Activated CD8-positive, alpha-beta memory T cell treated with anti-CD3 and anti-CD28 coated beads for 24 hours (primary cell): ENCODE measurements around the gene ZNF791.
"Not testable (repeated sequence)": the region's sequence is repeated elsewhere in the genome, so short reads cannot be mapped to it uniquely, and the experiment has no call there.

Experiments used
- DNase-seq: peaks from one replicate; pipeline ENCODE4 v3.0.0-alpha.2; 2020

The ZNF791 gene

DNA sequence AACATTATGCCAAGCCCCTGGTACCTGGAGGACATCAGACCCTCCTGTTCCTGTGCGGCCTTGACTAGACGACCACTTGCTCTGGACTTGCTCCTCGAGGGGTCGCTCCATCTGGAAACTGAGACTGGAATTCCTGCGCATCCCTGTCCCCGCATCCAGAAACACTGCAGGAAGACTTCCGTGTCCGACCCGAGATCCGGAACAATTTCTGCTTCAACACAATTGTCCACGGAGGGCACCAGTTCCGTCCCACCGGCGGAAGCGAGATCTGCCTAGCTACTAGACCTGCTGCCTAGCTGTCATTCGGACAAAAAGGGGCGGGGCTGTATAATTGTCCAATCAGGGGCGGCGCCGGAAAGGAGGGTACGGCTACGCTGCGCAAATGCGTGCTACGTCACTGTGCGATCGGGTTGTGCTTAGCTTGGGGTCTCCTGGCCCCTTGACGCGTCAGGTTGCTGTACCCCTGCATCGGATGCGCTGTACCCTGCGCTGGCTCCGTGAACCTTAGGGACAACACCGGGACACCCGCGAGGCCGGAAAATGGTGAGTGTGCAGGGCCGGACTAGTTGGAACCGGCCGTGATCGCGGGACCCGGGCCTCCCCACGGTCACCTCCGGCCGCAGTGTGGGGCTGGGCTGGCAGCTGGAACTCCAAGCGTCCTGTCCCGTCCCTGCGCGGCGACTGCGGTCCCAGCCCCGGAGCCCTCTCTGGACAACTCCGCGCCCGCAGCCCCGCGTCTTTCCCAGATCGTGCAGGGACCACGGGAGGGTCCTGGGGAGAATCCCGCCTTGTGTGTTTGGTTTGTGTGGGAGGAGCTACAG is at the start of gene ZNF791, which contains the start of gene ZNF490:
Gene ZNF791, plus strand, starts transcription at position 381 of the 821 bp plus-strand sequence. Its CDS starts 160 bp downstream, at position 541.
Gene ZNF490, minus strand, starts transcription at position 274 of the 821 bp plus-strand sequence. Its CDS starts 133 bp downstream, at position 141.
- peak; percentile 96 for DNase-seq

DNA sequence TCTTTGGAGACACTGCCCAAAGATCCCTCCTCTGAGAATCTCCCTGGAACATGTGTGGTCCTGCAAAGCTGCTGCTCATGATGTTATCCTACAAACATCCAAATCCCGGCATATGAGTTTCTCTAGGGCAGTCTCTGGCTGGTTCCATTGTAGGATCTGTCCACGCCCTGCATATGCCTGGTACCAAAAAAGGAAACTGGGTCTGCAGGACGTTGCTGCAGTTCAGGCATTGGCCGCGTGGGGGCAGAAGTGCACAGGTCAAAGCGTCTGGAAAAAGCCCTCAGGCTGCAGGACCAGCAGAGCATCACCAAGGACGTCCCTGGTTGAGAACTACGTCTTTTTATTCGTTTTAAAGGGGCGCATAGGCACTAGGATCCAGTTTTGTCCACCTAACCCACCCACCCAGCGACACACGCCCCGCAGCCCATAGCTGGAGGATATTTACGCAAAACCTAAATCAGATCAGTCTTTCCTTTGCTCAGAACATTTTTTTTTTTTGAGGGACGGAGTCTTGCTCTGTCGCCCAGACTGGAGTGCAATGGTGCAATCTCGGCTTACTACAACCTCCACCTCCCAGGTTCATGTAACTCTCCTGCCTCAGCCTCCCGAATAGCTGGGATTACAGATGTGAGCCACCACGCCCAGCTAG is 46.6 kb upstream of the ZNF791 start:
- peak; percentile 99 for DNase-seq

DNA sequence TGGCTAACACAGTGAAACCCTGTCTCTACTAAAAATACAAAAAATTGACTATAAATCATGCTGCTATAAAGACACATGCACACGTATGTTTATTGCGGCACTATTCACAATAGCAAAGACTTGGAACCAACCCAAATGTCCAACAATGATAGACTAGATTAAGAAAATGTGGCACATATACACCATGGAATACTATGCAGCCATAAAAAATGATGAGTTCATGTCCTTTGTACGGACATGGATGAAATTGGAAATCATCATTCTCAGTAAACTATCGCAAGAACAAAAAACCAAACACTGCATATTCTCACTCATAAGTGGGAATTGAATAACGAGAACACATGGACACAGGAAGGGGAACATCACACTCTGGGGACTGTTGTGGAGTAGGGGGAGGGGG is 44.3 kb upstream of the ZNF791 start:
- DNase-seq = not testable (repeated sequence)

DNA sequence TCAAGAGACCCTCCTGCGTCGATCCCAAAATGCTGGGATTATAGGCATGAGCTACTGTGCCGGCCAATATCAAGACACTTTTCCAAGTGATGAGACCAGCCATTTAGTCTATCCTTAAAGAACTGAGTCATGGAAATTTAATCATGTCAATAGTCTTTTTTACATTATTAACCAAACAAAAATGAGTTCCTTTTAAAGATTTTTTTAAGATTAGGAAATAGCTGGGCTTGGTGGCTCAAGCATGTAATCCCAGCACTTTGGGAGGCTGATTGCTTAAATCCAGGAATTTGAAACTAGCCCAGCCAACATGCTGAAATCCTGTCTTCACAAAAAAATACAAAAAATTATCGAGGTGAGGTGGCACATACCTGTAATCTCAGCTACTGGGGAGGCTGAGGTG is 42.8 kb upstream of the ZNF791 start:
- DNase-seq = no peak

DNA sequence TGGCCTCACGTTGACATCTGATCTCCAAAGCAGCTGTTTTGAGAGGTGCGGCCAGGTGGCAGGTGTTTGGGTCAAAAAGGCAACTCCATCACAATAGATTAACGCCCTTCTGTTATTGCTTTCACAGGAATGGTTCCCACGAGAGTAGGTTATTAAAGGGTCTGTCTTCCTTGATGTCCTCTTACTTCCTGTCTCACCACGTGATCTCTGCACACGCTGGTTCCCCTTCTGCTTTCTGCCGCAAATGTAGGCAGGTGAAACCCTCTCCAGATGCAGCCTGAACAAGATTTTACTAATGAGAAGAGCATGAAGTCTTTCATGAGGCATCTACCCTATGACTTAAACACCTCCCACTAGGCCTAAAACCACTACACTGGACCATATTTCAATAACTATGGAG is 36.7 kb upstream of the ZNF791 start:
- no peak for DNase-seq

DNA sequence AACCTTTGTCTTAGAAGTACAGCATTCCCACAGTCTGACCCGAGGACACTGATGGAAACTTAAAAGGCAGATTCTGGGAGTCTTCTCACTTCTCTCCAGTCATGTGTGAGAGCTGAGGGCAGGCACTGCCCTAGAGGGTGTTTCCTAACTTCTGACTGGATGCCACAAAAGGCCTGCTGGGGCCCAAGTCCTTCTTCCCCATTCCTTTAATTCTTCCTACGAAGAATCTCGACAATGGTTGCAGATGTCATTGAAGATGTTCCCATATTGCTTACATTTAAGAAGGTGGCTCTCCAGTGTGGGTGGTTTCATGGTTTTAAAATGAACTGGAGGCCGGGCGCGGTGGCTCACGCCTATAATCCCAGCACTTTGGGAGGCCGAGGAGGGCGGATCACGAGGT is 32.1 kb upstream of the ZNF791 start:
- no peak for DNase-seq

DNA sequence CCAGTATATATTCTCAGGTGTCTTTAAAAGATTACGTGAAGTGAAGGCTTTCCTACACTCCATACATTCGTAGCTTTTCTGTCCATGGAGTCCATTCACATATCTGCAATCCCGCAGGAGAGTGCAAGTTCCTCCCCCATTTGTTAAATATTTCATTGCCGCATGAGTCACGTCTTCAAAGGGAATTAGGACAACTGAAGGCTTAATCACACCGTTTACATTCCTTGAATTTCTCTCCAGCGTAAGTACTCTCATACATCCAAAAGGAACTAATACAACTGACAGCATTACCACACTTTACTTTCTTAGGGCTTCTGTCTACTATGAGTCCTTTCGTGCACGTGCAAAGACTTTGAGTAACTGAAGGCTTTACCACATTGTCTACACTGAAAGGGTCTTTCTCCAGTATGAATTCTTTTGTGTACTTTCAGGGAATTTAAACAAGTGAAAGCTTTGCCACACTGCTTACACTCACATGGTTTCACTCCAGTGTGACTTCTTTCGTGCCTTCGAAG is 30.5 kb upstream of the ZNF791 start:
- DNase-seq = no peak

DNA sequence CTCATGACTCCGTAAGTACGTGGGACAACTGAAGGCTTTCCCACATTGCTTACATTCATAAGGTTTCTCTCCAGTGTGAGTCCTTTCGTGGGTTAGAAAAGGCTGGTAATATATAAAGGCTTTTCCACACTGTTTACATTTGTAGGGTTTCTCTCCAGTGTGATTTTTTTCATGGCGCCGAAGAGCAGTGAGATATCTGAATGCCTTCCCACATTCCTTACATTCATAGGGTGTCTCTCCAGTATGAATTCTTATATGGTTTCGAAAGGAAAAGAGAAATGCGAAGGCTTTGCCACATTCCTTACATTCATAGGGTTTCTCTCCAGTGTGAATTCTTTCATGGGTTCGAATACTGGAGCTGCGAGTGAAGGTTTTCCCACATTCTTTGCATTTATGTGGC is 29.6 kb upstream of the ZNF791 start:
- no peak for DNase-seq

DNA sequence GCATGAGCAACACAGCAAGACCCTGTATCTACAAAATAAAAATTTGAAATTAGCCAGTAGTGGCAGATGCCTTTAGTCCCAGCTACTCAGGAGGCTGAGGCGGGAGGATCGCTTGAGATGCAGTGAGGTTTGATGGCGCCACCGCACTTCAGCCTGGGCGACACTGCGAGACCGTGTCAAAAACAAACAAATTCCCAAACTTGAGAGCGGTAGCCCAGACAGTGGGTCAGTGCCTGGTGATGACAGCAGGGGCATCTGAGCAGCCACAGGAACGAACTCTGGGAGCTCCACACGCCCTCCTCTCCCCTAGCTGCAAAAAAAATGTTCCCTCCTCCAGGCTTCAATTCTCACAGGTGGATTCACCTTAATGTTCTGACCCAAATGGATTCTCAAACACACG is 14.2 kb upstream of the ZNF791 start:
- no peak for DNase-seq

DNA sequence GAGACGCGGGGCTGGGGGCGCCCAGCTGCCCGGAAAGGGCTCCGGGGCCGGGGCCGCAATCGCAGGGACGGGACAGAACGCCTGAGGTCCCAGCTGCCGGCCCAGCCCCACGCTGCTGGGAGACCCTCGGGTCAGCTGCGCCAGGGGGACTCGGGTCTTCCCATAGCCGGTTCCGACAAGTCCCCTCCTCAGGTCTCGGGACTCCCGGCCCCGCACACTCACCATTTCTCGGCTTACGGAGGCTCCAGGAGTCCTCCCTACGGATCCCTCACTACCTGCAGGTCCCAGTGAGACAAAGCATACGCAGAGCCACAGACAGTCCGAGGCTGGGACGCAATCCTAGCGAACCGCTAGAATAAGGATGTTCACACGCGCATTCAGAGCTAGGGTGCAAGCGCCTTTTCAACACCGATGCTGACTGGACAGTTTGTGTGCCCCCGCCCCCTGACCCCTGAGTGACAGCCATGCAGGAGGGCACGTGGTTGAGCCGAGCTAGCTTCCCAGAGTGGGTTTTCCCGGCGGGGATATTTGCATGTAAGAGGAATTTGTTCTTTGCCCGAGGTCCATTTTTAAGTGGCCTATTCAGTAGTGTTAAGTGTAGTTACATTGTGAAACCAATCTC is 13.7 kb upstream of the ZNF791 start:
- no peak for DNase-seq

DNA sequence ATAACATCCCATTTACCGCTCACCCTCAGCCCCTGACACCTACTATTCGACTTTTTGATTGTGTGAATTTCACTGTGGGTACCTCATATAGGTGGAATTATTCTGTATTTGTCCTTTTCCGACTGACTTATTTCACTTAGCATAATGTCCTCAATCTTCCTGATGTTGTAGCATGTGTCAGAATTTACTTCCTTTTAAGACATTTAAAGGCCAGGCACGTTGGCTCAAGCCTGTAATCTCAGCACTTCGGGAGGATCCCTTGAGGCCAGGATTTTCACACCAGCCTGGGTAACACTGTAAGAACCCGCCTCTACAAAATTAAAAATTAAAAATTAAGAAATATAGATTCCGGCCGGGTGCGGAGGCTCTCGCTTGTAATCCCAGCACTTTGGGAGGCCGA is 13.1 kb upstream of the ZNF791 start:
- DNase-seq = no peak

DNA sequence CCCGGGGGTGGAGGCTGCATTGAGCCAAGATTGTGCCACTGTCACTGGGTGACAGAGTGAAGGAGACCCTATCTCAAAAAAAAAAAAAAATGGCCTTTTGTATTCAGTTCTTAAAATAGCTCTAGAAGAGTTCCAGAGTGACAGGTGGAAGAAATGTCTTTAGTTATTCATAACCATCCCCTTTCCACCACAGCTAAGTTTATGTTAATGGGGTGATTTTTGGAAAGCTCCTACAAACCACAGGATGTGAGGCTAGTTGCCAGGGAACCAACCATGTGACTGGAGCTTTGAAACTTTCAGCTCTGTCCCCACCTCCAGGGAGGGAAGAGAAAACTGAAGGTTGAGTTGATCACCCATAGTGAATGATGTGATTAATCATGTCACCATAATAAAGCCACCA is 7.0 kb upstream of the ZNF791 start:
- no peak for DNase-seq

DNA sequence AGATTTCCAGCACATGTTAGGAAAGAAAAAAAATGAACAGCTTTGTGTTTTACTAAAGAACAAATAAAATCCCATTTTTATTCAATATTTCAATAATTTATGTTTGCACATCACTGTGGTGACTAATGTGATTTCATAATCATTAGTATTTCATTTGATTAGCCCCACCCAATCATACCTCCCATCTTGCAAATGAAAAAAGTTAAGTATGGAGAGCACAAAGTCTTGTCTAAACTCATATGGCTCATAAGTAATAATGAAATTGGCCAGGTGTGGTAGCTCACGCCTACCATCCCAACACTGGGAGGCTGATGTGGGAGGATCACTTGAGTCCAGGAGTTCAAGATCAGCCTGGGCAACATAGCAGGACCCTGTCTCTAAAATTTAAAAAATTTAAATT is 3.9 kb upstream of the ZNF791 start:
- DNase-seq = no peak

DNA sequence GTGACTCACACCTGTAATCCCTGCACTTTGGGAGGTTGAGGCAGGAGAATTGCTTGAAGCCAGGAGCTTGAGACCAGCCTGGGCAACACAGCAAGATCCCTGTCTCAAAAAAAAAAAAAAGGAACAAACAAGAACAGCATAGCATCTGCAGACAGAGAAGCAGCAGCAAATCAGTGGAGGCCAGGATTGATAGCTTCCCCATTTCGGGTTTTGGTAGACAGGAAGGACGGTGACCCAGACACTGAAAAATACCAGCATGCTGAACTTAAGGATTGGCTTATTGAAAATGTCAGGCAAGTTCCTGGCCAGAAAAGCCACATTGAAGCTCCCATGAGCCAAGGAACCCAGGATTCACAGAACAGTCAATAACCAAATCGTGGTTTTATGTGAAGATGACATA is 3.1 kb upstream of the ZNF791 start:
- DNase-seq = no peak

DNA sequence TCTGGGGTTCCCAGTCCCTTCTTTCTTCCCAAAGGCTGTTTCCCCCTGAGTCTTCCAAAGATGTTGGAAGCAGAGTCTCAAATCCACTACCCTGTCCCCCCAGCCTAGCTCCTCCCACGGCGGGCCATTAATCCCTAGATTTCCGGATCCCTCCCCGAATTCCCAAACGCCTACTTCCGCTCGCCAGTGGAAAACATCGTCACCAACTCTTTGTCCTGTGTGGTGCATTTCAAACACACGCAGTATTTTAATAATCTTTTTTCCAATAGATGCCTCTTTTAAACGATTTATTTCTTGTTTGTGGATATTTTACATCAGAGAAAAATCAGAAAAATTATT is 610 bp downstream of the ZNF791 start:
- no peak for DNase-seq

DNA sequence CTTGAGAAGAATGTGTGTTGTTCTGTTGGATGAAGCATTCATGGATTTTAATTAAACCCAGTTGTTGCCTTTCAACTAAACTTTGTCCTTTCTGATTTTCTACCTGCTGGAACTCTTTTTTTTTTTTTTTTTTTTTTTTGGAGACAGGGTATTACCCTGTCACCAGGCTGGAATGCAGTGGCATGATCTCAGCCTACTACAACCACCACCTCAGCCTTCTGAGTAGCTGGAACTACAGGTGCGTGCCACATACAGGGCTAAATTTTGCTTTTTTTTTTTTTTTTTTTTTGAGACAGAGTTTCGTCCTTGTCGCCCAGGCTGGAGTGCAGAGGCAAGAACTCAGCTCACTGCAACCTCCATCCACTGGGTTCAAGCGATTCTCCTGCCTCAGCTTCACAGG is 6.9 kb downstream of the ZNF791 start:
- no peak for DNase-seq

DNA sequence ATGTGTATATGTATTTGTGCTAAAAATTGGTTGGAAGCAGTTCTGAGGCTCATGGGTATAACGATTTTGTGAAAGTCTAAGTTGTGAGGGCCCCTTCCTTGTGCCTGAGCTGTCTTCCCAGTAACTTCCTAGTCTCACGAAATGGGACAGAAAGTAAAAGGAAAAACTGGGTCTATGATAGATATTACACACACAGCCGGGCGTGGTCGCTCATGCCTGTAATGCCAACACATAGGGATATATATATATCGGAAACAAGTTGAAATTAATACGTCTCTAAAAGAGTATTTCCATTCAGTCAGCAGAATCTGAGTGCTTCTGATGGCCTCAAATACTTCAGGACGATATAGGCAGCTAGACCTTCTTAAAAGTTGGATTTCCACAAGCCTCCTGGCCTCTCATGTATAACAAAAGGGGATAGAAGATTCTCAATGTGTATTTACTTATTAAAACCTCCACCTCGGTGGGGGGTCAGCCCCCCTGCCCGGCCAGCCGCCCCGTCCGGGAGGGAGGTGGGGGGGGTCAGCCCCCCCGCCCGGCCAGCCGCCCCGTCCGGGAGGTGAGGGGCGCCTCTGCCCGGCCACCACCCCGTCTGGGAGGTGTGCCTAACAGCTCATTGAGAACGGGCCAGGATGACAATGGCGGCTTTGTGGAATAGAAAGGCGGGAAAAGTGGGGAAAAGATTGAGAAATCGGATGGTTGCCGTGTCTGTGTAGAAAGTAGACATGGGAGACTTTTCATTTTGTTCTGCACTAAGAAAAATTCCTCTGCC is 10.7 kb downstream of the ZNF791 start:
- not testable (repeated sequence) for DNase-seq

DNA sequence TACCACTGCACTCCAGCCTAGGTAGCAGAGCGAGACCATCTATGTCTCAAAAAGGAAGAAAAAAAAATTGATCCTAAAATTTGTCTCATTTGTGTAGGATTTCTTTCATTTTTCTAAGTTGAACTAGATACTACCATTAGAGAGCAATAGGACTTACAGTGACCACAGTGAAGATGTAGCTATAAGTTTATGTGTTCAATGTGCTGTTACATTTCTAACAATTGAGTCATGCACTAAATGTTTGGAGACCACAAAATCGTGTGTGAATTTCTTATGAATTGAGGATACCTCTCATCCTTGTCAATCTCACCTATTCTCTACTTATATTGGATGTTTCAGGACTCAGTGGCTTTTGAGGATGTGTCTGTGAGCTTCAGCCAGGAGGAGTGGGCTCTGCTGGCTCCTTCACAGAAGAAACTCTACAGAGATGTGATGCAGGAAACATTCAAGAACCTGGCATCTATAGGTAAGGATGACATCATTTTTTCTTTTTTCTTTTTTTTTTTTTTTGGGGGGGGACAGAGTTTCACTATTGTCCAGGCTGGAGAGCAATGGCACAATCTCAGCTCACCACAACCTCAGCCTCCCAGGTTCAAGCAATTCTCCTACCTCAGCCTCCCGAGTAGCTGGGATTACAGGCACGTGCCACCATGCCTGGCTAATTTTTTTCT is 12.8 kb downstream of the ZNF791 start:
- DNase-seq = no peak

DNA sequence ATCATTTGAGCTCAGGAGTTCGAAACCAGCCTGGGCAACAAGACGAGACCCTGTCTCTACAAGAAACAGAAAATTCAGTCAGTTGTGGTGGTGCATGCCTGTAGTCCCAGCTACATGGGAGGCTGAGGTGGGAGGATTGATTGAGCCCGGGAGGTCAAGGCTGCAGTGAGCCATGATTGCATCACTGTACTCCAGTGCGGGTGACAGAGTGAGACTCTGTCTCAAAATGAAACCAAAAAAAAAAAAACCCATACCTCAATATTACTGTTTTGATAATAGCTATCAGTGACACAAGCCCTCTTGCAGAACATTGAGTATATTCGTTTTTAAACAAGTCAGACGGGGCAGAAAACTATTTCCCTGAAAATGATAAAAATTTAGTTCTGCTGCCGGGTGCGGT is 16.2 kb downstream of the ZNF791 start:
- no peak for DNase-seq

DNA sequence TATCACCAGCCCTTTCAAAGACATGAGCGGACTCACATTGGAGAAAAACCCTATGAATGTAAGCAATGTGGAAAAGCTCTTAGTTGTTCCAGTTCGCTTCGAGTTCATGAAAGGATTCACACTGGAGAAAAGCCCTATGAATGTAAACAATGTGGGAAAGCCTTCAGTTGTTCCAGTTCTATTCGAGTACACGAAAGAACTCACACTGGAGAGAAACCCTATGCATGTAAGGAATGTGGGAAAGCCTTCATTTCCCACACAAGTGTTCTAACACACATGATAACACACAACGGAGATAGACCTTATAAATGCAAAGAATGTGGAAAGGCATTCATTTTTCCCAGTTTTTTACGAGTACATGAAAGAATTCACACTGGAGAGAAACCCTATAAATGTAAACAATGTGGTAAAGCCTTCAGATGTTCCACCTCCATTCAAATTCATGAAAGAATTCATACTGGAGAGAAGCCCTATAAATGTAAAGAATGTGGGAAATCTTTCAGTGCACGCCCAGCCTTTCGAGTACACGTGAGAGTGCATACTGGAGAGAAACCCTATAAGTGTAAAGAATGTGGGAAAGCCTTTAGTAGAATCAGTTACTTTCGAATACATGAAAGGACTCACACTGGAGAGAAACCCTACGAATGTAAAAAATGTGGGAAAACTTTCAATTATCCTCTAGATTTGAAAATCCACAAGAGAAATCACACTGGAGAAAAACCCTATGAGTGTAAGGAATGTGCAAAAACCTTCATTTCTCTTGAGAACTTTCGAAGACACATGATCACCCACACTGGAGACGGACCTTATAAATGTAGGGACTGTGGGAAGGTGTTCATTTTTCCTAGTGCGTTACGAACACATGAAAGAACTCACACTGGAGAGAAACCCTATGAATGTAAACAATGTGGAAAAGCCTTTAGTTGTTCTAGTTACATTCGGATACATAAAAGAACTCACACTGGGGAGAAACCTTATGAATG is 17.6 kb downstream of the ZNF791 start:
- no peak for DNase-seq

DNA sequence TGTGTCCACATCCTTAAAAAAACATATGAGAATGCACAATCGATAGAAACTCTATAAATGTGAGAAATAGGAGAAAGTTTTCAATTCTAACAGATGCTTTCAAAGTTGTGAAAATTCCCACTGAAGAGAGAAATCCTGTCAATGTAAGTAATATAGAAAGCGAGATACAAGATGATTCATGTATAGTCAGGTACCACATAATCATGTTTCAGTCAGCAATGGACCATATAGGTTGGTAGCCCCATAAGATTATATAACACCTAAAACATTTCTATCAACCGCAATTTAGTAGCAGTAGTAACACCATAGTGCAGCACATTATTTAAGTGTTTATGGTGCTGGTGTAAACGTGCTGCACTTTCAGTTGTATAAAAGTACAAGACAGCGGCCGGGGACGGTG is 18.5 kb downstream of the ZNF791 start:
- DNase-seq = no peak
